ENCODE results near the gene KCNS1. TPM values are rescaled to one million over a fixed set of nuclear protein-coding genes. Genes with fewer than 3 reads are reported as not detected.

Gene KCNS1
- polyA plus RNA-seq, 2 of the 4 experiments (the other 2 are of a cell fraction) = not detected

- WGBS (ENCODE audit: missing lambda C conversion rate) = 84% methylated on average over 1 of the region's 1 CpG
- TF ChIP-seq HMGXB4 (CRISPR knock-in tag; IDR thresholded peaks at IDR 0.05; ENCODE audit: borderline replicate concordance) (no peak), MAZ (IDR thresholded peaks at IDR 0.05; ENCODE audit: borderline replicate concordance, low read depth, low read length) (no peak), ESRRA (IDR thresholded peaks at IDR 0.05; ENCODE audit: borderline replicate concordance, low read length) (no peak), ZFP36 (IDR thresholded peaks at IDR 0.05; ENCODE audit: borderline replicate concordance, partially characterized antibody) (no peak), EHF (CRISPR knock-in tag; IDR thresholded peaks at IDR 0.05) (no peak), BCL3 (IDR thresholded peaks at IDR 0.05) (no peak), CHD2 (IDR thresholded peaks at IDR 0.05; ENCODE audit: low read length, partially characterized antibody) (no peak), RARB (CRISPR knock-in tag; IDR thresholded peaks at IDR 0.05) (no peak), JUN (IDR thresholded peaks at IDR 0.05) (no peak), HOXB5 (CRISPR knock-in tag; IDR thresholded peaks at IDR 0.05) (no peak), CBX8 (IDR thresholded peaks at IDR 0.05) (no peak), CBX2 (IDR thresholded peaks at IDR 0.05; ENCODE audit: borderline replicate concordance, low read depth) (no peak), JUNB (IDR thresholded peaks at IDR 0.05) (no peak), EHMT2 (IDR thresholded peaks at IDR 0.05; ENCODE audit: low read depth) (no peak), HOXB13 (CRISPR knock-in tag; IDR thresholded peaks at IDR 0.05; ENCODE audit: low read depth) (no peak)
- TF ChIP-seq, protein P1, sequence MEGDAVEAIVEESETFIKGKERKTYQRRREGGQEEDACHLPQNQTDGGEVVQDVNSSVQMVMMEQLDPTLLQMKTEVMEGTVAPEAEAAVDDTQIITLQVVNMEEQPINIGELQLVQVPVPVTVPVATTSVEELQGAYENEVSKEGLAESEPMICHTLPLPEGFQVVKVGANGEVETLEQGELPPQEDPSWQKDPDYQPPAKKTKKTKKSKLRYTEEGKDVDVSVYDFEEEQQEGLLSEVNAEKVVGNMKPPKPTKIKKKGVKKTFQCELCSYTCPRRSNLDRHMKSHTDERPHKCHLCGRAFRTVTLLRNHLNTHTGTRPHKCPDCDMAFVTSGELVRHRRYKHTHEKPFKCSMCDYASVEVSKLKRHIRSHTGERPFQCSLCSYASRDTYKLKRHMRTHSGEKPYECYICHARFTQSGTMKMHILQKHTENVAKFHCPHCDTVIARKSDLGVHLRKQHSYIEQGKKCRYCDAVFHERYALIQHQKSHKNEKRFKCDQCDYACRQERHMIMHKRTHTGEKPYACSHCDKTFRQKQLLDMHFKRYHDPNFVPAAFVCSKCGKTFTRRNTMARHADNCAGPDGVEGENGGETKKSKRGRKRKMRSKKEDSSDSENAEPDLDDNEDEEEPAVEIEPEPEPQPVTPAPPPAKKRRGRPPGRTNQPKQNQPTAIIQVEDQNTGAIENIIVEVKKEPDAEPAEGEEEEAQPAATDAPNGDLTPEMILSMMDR (IDR thresholded peaks at IDR 0.05) = no peak
- TF ChIP-seq, protein P2, sequence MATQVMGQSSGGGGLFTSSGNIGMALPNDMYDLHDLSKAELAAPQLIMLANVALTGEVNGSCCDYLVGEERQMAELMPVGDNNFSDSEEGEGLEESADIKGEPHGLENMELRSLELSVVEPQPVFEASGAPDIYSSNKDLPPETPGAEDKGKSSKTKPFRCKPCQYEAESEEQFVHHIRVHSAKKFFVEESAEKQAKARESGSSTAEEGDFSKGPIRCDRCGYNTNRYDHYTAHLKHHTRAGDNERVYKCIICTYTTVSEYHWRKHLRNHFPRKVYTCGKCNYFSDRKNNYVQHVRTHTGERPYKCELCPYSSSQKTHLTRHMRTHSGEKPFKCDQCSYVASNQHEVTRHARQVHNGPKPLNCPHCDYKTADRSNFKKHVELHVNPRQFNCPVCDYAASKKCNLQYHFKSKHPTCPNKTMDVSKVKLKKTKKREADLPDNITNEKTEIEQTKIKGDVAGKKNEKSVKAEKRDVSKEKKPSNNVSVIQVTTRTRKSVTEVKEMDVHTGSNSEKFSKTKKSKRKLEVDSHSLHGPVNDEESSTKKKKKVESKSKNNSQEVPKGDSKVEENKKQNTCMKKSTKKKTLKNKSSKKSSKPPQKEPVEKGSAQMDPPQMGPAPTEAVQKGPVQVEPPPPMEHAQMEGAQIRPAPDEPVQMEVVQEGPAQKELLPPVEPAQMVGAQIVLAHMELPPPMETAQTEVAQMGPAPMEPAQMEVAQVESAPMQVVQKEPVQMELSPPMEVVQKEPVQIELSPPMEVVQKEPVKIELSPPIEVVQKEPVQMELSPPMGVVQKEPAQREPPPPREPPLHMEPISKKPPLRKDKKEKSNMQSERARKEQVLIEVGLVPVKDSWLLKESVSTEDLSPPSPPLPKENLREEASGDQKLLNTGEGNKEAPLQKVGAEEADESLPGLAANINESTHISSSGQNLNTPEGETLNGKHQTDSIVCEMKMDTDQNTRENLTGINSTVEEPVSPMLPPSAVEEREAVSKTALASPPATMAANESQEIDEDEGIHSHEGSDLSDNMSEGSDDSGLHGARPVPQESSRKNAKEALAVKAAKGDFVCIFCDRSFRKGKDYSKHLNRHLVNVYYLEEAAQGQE (IDR thresholded peaks at IDR 0.05) = no peak
- CTCF ChIA-PET = interaction anchor here (0.7 to 3.1 kb wide), 2 partner anchors 10 to 33 kb away, joined by 3 to 21 read pairs; no protein-coding TSS in a partner anchor
- Histone ChIP-seq H3K4me3 (no peak overlapping the region), H3K27ac (no peak overlapping the region), H3K4me2 (no peak overlapping the region), H3K9me3 (peaks cover 10% of the 10 kb centered on the region; the same call in 2 of the 3 replicates), H3K4me1 (no peaks in the 10 kb centered on the region)
- POLR2A ChIA-PET = no interaction called here
- no peak for ATAC-seq
- FAIRE-seq = no peak
- no peak for DNase-seq (ENCODE audit: low read depth in 1 of 2, low spot score in 1 of 2)
Measured at GRCh38 chr20:45085867-45086266, 15.1 kb downstream of the KCNS1 start.

DNA sequence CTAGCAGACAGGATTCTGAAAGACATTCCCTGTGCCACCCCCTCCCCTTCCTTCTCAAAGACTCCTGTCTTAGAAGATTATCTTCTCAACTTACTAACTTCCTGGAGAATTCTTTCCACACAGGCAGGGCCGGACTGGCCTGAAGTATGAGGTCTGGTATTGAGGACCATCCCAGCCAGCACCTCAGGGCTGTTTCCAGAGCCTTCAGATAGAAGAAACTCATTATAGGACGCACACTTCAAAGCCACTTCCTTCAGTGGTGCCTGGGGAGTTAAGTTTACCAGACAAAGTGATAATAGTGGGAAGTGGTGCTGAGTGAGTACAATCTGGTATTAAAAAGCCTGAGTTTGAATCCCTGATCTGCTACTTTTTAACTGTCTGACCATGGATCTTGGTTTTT is 15.6 kb downstream of the KCNS1 start:
- no peak overlapping the region for H3K27ac ChIP-seq
- CTCF ChIA-PET = interaction anchor here (0.7 to 3.1 kb wide), 2 partner anchors 11 to 32 kb away, joined by 3 to 21 read pairs; no protein-coding TSS in a partner anchor
- FAIRE-seq = no peak
- H3K9me3 ChIP-seq = peaks cover 10% of the 10 kb centered on the region; the same call in 2 of the 3 replicates
- no peak for ATAC-seq
- no peak for TF ChIP-seq GATA3 (IDR thresholded peaks at IDR 0.05; ENCODE audit: borderline replicate concordance)
- H3K4me1 ChIP-seq = no peaks in the 10 kb centered on the region
- DNase-seq (ENCODE audit: low read depth in 1 of 2, low spot score in 1 of 2) = no peak
- WGBS (ENCODE audit: missing lambda C conversion rate) = 93% methylated on average over 2 of the region's 2 CpGs
- no peak overlapping the region for H3K4me2 ChIP-seq
- H3K4me3 ChIP-seq = no peak overlapping the region
- POLR2A ChIA-PET = no interaction called here

Data from A549 (cell line).